ENCODE results near the gene CAMKMT. TPM values are rescaled to one million over a fixed set of nuclear protein-coding genes. Genes with fewer than 3 reads are reported as not detected.

The CAMKMT gene
- total RNA-seq, 2 experiments from 2014 or later: 11.9 to 13.9 TPM

DNA sequence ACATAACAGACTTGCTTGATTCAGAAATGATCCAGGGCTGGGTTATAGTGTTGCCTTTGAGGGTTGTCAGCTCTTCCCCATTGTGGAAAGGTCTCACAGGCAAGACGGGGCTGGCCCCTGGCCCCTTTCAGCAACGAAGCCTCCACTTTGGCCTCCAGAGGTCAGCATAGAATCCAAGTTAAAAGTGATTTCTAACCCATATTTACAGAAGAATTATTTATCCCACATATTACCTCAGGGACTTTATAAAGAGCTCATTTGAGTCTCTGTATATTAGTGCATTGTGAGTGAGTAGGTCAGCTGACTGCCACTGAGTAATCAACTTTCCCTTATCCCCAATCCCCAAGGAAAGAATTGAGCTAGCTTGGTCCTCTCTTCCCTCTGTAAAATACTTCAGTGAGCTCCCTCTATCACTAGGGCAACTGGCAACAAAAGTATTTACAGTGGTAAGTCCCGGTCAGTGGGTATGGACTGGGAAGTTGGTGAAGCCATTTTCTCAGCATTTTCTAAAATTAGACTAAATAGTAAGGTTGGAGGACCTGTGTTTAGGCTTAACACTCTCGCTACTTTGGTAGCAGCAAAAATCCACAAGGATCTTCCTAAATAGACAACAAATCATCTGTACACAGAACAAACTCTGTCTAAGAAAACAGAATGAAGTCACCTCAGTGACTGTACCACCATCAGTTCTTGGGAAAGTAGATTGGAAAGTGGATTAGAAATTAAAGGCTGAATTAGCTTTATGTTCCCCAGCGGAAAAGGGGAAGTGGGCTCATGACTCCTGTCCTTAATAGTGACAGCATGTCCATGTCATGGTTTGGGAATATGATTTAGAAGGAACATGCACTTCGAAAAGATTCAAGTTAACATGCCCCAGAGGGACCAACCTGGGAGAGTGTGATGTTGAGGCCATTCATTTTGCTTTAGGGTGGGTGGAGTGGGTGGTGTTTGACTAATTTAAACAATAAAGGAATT is 408.8 kb downstream of the CAMKMT start:
- CTCF ChIA-PET: no interaction called here
- Histone ChIP-seq H3K9me3 (ENCODE audit: control insufficient read depth in 1 of 2, insufficient read depth in 1 of 2, low read length in 2 of 2) (no peaks in the 10 kb centered on the region), H3K27ac (ENCODE audit: low read depth in 1 of 2, low read length in 2 of 2) (no peak overlapping the region), H3K36me3 (ENCODE audit: insufficient read depth, low read length) (no peaks in the 10 kb centered on the region), H3K4me3 (ENCODE audit: low read length) (no peak overlapping the region), H3K4me1 (ENCODE audit: insufficient read depth, low read length) (no peaks in the 10 kb centered on the region), H3K27me3 (ENCODE audit: control insufficient read depth in 1 of 2, insufficient read depth in 2 of 2, low read length in 2 of 2) (no peaks in the 10 kb centered on the region)
- TF ChIP-seq, protein P1, sequence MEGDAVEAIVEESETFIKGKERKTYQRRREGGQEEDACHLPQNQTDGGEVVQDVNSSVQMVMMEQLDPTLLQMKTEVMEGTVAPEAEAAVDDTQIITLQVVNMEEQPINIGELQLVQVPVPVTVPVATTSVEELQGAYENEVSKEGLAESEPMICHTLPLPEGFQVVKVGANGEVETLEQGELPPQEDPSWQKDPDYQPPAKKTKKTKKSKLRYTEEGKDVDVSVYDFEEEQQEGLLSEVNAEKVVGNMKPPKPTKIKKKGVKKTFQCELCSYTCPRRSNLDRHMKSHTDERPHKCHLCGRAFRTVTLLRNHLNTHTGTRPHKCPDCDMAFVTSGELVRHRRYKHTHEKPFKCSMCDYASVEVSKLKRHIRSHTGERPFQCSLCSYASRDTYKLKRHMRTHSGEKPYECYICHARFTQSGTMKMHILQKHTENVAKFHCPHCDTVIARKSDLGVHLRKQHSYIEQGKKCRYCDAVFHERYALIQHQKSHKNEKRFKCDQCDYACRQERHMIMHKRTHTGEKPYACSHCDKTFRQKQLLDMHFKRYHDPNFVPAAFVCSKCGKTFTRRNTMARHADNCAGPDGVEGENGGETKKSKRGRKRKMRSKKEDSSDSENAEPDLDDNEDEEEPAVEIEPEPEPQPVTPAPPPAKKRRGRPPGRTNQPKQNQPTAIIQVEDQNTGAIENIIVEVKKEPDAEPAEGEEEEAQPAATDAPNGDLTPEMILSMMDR (IDR thresholded peaks at IDR 0.05): no peak
- no peaks in the 10 kb centered on the region for H3K9me3 Mint-ChIP-seq
- no peak overlapping the region for H3K27ac Mint-ChIP-seq
- intact Hi-C loops (cut with DNase I, micrococcal nuclease): no loop called here
- DNase-seq (no peak), ATAC-seq (ENCODE audit: poor library complexity) (no peak)
- H3K4me1 Mint-ChIP-seq (ENCODE audit: low read depth): no peaks in the 10 kb centered on the region
- peaks cover 8% of the 10 kb centered on the region for H3K36me3 Mint-ChIP-seq (ENCODE audit: low read depth)
- POLR2A ChIA-PET: no interaction called here
- no peaks in the 10 kb centered on the region for H3K27me3 Mint-ChIP-seq
- no peak overlapping the region for H3K4me3 Mint-ChIP-seq

DNA sequence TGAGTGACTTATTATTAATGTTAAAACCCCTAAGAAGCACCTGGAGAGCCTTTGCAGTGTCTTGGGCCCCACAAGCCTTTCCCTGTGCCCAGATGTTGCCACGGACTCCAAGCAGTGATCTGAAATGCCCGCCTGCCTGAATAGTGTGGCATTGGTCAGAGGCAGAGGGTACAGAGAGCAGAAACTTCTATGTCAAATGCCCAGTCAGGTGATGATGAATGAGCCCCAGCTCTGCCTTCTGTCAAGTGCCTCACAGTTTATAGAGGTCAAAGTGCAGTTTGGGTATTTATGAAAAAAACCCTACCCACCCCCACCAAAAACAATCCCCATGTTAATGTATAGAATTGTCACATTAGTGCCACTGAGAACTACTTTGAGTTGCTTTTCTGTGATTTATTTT is 409.8 kb downstream of the CAMKMT start:
- H3K9me3 Mint-ChIP-seq: no peaks in the 10 kb centered on the region
- Histone ChIP-seq H3K27ac (ENCODE audit: low read depth in 1 of 2, low read length in 2 of 2) (no peak overlapping the region), H3K9me3 (ENCODE audit: control insufficient read depth in 1 of 2, insufficient read depth in 1 of 2, low read length in 2 of 2) (no peaks in the 10 kb centered on the region), H3K36me3 (ENCODE audit: insufficient read depth, low read length) (no peaks in the 10 kb centered on the region), H3K4me3 (ENCODE audit: low read length) (no peak overlapping the region), H3K27me3 (ENCODE audit: control insufficient read depth in 1 of 2, insufficient read depth in 2 of 2, low read length in 2 of 2) (no peaks in the 10 kb centered on the region), H3K4me1 (ENCODE audit: insufficient read depth, low read length) (no peaks in the 10 kb centered on the region)
- ChIA-PET POLR2A (no interaction called here), CTCF (no interaction called here)
- H3K27me3 Mint-ChIP-seq: no peaks in the 10 kb centered on the region
- intact Hi-C loops (cut with DNase I, micrococcal nuclease): no loop called here
- H3K36me3 Mint-ChIP-seq (ENCODE audit: low read depth): peaks cover 8% of the 10 kb centered on the region
- TF ChIP-seq, protein P1 (IDR thresholded peaks at IDR 0.05): no peak
- no peaks in the 10 kb centered on the region for H3K4me1 Mint-ChIP-seq (ENCODE audit: low read depth)
- no peak for ATAC-seq (ENCODE audit: poor library complexity)
- no peak overlapping the region for H3K27ac Mint-ChIP-seq
- no peak for DNase-seq
- no peak overlapping the region for H3K4me3 Mint-ChIP-seq

DNA sequence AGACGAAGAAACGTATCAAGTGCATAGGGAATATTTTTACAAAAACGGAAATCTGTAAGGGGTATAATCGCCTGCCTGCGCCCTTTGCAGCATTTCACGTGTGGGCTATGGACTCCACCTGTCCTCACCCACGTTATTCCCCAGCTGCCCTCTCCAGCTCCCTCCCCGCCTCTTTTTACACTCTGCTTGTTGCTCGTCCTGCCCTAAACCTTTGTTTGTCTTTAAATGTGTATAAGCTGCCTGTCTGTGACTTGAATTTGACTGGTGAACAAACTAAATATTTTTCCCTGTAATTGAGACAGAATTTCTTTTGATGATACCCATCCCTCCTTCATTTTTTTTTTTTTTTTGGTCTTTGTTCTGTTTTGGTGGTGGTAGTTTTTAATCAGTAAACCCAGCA is 410.4 kb downstream of the CAMKMT start:
- Histone ChIP-seq H3K4me3 (ENCODE audit: low read length) (no peak overlapping the region), H3K27ac (ENCODE audit: low read depth in 1 of 2, low read length in 2 of 2) (no peak overlapping the region), H3K27me3 (ENCODE audit: control insufficient read depth in 1 of 2, insufficient read depth in 2 of 2, low read length in 2 of 2) (no peaks in the 10 kb centered on the region), H3K36me3 (ENCODE audit: insufficient read depth, low read length) (no peaks in the 10 kb centered on the region), H3K4me1 (ENCODE audit: insufficient read depth, low read length) (no peaks in the 10 kb centered on the region), H3K9me3 (ENCODE audit: control insufficient read depth in 1 of 2, insufficient read depth in 1 of 2, low read length in 2 of 2) (no peaks in the 10 kb centered on the region)
- POLR2A ChIA-PET: no interaction called here
- no peak overlapping the region for H3K4me3 Mint-ChIP-seq
- CTCF ChIA-PET: no interaction called here
- no peaks in the 10 kb centered on the region for H3K9me3 Mint-ChIP-seq
- H3K4me1 Mint-ChIP-seq (ENCODE audit: low read depth): no peaks in the 10 kb centered on the region
- no peaks in the 10 kb centered on the region for H3K27me3 Mint-ChIP-seq
- intact Hi-C loops (cut with DNase I, micrococcal nuclease): no loop called here
- peaks cover 8% of the 10 kb centered on the region for H3K36me3 Mint-ChIP-seq (ENCODE audit: low read depth)
- TF ChIP-seq, protein P1 (IDR thresholded peaks at IDR 0.05): no peak
- ATAC-seq (ENCODE audit: poor library complexity) (no peak), DNase-seq (no peak)
- H3K27ac Mint-ChIP-seq: no peak overlapping the region
